GM12891 (cell line): ENCODE data around the gene CHMP6.

Source experiments
- DNase-seq: peaks from one replicate; pipeline ENCODE4 v3.0.0; 2011; ENCODE audit warnings: low spot score; ENCODE audit not compliant: insufficient read length
- FAIRE-seq: peaks from 2 replicates; lab custom pipeline; 2011; peaks lifted over from hg19 to GRCh38; lab: Jason Lieb, UNC
- PAX5 ChIP-seq: IDR thresholded peaks from 2 replicates; pipeline ENCODE4 v1.6.1; 2011; ENCODE audit warnings: low read length, moderate library complexity, mild to moderate bottlenecking; ENCODE audit not compliant: insufficient read depth, severe bottlenecking
- POLR2A ChIP-seq: IDR thresholded peaks from 2 replicates; pipeline ENCODE4 v1.6.1; 2011; ENCODE audit warnings: low read depth, low read length, control low read depth
- POLR2AphosphoS5 ChIP-seq: IDR thresholded peaks from 2 replicates; pipeline ENCODE4 v1.6.1; 2011; ENCODE audit warnings: low read depth, low read length, control low read depth
- POU2F2 ChIP-seq: IDR thresholded peaks from 2 replicates; pipeline ENCODE4 v1.6.1; 2011; ENCODE audit warnings: low read depth, mild to moderate bottlenecking, control low read depth, low read length, moderate library complexity
- SPI1 ChIP-seq: IDR thresholded peaks from 2 replicates; pipeline ENCODE4 v1.6.1; 2011; ENCODE audit warnings: low read depth, low read length, control low read depth
- TAF1 ChIP-seq: IDR thresholded peaks from 2 replicates; pipeline ENCODE4 v1.6.1; 2011; ENCODE audit warnings: low read depth, low read length, control low read depth

The CHMP6 gene

DNA sequence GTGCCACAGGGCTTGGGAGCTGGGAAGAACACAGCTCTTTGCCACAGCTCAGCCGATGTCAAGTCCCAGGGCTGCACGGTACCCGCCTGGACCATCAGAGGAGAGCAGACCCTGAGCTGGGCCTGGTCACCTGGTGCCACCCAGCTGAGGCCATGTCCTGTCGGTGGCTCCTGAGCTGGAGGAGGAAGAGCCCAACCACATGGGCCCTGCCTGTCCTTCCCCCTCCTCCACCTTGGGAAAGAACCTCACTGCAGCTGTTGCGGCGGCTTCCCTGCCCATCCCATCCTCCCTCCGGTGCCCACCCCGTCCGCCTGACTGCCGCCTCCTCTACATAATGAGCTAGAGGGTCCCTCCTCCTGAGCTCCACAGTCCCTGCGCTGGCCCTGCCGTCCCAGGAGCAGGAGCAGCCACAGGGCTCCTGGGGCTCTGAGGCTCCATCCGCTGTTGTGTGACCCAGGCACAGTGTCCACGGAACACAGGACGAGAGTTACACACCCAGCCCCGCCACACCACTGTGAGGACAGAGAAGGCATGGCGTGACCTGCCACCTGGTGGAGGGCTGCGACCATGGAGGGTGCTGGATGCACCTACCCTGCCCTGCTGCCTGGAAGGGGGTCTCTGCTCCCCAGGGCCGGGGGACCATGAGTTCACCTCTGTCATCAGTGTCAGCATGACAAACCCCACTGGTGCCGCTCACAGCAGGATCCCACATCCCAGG, 21.4 kb upstream of the CHMP6 start:
- no peak for TF ChIP-seq POU2F2
- TF ChIP-seq POLR2AphosphoS5 = no peak
- no peak for TF ChIP-seq PAX5
- TF ChIP-seq TAF1 = no peak
- TF ChIP-seq POLR2A = no peak
- no peak for TF ChIP-seq SPI1
- DNase-seq (peak; percentile 86), FAIRE-seq (peak; percentile 94)

GRCh38 chr17:80970762-80971703, 20.6 kb upstream of the CHMP6 start:
- FAIRE-seq = no peak

GRCh38 chr17:80971704-80972304, 19.8 kb upstream of the CHMP6 start:
- TF ChIP-seq TAF1 (no peak), POLR2A (no peak), SPI1 (no peak), POU2F2 (no peak), POLR2AphosphoS5 (no peak), PAX5 (no peak)
- FAIRE-seq = no peak
- no peak for DNase-seq

More at GRCh38 chr17:80970762-80971703, 20.6 kb upstream of the CHMP6 start:
- DNase-seq = no peak
- no peak for TF ChIP-seq SPI1
- no peak for TF ChIP-seq POLR2AphosphoS5
- no peak for TF ChIP-seq POLR2A
- no peak for TF ChIP-seq TAF1
- TF ChIP-seq PAX5 = no peak
- TF ChIP-seq POU2F2 = no peak

DNA sequence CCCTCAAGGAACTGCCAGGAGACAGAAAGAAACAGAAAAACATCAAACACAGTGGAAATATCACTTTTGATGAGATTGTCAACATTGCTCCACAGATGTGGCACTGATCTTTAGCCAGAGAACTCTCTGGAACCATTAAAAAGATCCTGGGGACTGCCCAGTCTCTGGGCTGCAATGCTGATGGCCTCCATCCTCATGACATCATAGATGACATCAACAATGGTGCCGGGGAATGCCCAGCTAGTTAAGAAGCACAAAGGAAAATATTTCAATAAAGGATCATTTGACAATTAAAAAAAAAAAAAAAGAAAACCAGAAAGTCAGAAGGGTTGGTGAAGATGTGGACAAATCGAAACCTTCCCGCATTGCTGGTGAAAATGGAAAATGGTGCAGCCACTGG, 14.9 kb upstream of the CHMP6 start:
- TF ChIP-seq SPI1 (no peak), PAX5 (no peak), POU2F2 (no peak), POLR2AphosphoS5 (no peak), POLR2A (no peak), TAF1 (no peak)
- FAIRE-seq (no peak), DNase-seq (no peak)

DNA sequence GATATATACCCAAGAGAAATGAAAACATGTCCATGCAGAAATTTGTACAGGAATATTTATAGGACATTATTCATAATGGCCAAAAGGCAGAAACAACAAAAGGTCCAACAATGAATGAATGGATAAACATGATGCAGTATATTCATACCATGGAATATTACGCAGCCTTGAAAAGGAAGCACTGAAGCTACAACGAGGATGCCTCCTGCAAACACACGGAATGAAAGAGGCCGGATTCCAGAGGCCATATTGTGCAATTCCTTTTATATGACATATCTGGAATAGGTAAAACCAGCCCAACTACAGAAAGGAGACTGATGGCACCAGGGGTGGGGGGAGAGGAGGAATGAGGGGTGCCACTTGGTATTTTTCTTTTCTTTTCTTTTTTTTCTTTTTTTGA, 14.5 kb upstream of the CHMP6 start:
- FAIRE-seq (no peak), DNase-seq (no peak)
- no peak for TF ChIP-seq POU2F2

- TF ChIP-seq POLR2AphosphoS5 (no peak), POLR2A (no peak), POU2F2 (no peak), TAF1 (no peak), PAX5 (no peak), SPI1 (no peak)
- no peak for DNase-seq
- FAIRE-seq = no peak
Observed at GRCh38 chr17:80978499-80979497, 12.8 kb upstream of the CHMP6 start.

DNA sequence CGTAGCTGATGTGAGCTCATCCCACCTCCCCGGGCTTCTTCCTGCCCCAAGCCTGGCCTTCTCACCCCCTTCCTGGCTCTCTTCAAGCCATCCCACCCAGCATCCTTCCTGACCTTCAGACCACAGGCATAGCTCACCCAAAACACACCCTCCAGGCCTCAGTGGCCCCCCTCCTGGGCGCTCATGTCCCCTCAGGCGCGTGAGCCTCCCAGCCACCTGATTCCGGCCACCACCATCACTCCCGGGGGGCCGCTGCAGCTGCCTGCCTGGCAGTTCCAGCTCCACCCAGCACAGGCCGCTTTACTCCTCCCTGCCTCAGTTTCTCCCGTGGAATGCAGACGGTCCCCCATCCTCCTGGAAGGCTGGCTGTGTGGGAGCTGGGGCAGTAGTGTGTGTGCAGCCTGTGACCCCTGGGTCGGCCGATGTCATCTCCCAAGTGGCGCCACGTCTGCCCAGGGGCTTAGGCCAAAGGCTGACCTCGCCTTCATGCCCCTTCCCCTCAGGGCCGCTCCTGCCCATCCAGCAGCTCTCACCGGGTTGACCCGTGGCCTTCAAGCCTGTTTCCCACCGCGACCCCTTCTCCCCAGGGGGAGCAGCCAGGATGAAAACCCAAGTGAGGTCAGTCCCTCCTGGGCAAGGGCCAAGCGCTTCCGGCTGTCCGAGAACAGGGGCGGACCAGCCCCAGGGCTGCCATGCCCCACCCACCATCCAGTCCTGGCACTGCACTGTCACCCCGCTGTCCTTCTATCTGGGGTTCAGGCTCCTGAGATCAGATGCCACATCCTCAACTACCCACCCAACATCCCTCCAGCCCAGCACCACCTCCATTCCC, 11.9 kb upstream of the CHMP6 start:
- no peak for TF ChIP-seq PAX5
- no peak for TF ChIP-seq SPI1
- TF ChIP-seq TAF1 = no peak
- no peak for TF ChIP-seq POLR2AphosphoS5
- no peak for TF ChIP-seq POLR2A
- no peak for TF ChIP-seq POU2F2
- FAIRE-seq (no peak), DNase-seq (no peak)

DNA sequence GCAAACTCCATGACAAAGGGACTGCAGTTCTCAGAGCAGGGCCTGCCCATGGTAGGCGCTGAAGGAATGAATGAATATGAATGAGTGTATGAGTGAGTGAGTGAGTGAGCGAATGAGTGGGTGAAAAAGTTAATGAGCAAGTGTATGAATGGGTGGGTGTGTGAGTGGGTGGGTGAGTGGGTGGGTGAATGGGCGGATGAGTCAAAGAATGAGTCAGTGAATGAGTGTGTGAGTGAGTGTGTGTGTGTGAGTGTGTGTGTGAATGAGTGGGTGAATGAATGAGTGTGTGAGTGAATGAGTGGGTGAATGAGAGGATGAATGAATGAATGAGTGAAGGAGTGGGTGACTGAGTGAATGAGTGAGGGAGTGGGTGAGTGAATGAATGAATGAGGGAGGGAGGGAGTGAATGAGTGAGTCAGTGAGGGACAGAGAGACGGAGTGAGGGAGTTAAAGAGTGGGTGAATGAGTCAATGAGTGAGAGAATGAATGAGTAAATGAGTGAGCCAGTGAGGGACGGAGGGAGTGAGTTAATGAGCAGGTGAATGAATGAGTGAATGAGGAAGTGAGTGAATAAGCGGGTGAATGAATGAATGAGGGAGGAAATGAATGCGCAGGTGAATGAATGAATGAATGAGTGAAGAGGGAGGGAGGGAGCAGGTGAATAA, 11.1 kb upstream of the CHMP6 start:
- FAIRE-seq (peak; percentile 40), DNase-seq (no peak)
- TF ChIP-seq SPI1 (peak; percentile 69), TAF1 (no peak)
